Measurements from ENCODE around the gene LMX1B.

LMX1B gene

DNA sequence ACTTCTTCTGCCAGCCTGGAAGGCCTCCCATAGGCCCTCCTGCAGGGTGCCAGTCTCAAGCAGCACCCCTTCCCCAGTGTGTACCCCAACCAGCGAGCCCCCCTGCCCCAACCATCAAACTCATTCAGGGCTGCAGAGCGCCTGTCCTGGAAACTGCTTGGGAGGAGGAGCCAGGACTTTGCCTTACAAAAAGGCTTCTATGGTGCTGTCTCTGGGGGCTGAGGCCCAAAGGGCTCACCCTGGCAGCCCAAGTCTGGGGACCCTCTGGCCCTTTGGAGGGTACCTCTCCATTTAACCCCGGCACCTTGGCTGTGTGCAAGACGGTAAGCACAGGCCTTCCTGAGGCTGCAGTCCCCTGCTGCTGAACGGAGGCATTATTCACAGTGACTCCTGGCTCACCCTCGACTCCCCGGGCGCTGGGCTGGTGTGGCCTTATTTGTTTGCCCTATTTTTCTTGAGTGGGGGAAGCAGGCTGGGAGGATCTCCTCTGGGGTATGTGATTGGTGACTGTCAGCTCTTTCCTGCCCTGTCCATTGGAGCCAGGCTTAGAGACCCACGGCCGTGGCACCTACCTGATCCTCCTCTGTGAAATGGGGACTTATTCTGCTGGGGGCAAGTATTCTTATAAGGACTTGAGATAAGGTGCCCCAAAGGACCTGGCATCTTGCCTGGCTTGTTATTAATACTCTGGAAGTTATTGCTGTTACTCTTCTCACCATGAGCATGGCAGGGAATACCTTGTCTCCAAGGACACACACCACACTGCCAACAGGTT, 5.8 kb downstream of the LMX1B start:
- no peak for DNase-seq

DNA sequence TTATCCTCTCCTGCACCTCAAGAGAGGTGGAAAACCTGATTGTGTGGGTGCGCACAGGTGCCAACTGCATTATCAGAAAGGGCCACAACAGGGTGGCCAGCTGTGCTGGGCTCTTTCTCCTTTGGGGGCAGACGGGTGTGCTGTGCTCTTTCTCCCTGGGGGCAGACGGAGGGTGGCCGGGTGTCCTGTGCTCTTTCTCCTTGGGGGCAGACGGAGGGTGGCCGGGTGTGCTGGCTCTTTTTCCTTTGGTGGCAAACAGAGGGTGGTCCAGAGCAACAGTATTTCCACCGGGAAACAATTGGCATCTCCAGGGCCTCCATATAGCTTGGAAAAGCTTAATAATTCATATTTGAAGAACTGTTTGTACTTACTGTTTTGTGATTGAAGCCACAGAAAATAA, 6.8 kb downstream of the LMX1B start:
- DNase-seq: no peak

DNA sequence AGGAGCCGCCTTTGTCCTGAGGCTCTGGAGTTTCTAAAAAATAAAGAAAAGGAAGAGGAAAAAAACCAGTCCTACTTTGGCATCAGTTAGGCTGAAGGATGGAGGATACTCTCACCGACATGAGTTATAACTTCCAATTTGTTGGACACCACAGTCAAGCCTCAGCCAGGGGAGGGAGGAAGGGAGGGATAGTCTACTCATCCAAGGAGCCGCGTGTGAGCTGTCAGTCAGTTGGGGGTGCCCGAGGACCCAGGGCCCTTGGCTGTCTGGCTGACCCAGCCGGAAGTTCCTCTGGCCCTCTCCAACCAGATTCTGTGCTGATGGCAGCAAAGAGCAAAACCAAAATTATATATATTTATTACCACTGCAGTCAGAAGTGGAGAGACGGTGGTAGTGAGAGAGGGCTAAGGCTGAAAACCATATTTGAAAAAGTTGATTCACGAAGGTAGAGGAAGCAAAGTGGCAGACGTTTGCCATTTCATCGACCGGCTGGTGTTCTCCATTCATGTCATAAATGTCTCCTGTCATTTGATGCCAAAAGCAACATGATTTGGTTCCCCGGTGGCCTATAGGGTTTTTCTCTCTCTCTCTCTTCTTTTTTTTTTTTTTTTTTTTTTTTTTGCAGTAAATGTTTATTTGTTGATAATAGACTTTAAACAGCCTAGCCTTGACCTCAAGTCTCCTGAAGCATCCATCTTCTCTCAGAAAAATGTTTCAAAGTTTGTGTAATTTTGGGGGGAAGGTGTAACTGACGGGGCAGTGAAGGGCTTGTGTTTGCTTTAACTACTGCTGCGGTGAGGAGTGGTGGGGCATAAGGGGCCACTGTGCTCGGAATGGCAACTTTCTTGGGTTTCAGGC, 7.6 kb downstream of the LMX1B start:
- DNase-seq: no peak

- DNase-seq: no peak
These were observed 8.4 kb downstream of the LMX1B start for GRCh38 chr9:126621919-126622735.

- DNase-seq: no peak
These were observed 9.6 kb downstream of the LMX1B start for GRCh38 chr9:126623314-126623666.

- DNase-seq: no peak
These were observed 10.1 kb downstream of the LMX1B start for GRCh38 chr9:126623667-126624478.

DNA sequence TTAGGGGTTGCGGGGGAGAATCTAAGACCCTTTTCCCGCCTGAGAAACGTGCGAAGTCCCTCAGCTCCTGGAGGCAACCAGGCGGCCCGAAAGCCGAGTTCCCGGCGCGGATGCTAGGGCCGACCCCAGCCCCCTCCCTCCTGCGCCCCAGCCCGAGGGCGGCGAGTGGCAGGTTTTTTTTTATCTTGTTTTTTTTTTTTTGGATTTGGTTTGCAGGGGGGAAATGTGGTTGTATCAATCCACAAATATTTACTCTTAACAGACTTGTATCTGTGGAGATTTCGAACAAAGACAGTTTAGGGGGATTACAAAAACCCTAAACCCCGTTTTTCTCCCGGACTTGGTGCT, 10.7 kb downstream of the LMX1B start:
- no peak for DNase-seq

DNA sequence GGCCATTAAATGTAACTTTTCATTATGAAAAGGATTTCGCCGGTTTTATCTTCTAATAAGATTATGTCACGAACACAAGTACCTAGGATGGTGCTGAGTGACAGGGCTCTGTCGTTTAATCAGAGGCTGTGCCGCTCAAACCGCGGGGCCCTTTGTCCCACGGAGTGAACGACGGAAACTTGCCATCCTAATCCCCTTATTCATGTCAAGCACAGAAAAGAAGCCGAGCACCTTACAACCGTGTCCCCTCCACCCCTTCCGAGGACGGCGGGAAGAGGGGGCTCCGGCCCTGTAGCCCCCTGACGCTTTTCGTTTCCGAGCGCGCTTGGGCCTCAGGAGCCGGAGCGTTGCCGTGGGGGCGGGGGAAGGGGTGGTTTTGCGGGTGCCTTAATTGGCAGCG, 11.2 kb downstream of the LMX1B start:
- DNase-seq: no peak

GRCh38 chr9:126625329-126626126, 11.8 kb downstream of the LMX1B start:
- DNase-seq: no peak

GRCh38 chr9:126626127-126626925, 12.6 kb downstream of the LMX1B start:
- no peak for DNase-seq

GRCh38 chr9:126626926-126627233, 13.2 kb downstream of the LMX1B start:
- DNase-seq: no peak

DNA sequence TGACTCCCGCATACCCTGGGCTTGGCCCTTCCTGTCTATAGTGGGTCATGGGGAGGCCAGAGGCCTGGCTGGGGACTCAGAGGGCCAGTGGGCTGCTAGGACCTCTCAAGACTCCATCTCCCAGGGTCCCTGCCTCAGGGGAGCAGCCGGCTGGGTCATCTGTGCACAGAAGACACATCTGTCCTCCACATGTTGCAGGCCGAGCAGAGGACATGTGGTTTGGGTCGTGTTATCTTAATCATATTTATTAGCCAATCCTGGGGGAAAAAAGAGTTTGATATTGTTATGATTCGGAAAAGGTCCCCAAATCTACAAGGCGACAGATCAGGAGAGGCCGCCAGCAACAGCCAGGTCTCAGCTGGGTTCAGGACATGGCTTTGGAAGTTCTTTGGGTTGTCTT, 14.4 kb downstream of the LMX1B start:
- DNase-seq: no peak

GRCh38 chr9:126628969-126629674, 15.4 kb downstream of the LMX1B start:
- no peak for DNase-seq

GRCh38 chr9:126630458-126631237, 16.9 kb downstream of the LMX1B start:
- no peak for DNase-seq

- no peak for DNase-seq
These were observed 17.5 kb downstream of the LMX1B start for GRCh38 chr9:126631254-126631653.

DNA sequence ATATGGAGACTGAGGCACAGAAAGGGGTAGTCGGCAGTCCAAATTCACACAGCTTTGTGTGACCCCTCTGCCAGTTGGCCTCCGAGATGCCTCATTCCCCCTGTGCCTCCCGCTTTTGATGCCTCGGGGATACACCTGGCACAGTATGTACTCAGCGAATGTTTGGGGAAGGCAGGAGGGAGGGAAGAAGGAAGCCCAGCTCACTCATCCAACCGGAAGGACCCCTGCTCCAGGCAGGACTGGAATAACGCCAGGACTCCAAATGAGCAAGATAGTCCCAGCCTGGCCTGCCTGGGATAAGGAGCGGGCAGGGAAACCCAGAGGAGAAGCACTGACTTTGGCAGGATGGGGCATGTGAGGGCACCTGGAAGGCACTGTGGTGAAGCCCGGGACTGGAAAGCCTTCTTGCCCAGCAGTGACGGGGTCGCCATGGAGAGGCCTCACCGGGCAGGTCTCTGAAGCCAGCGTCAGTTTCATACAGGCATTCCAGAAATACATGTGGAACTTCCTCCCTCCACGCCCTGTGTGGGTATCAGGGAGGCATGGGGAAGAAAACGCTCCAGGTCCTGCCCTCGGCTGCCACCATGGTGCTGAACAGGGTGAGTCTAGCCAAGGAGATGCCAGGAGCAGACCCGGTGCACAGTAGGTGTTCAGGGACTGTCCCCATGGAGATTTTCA, 20.3 kb downstream of the LMX1B start:
- DNase-seq: no peak

GRCh38 chr9:126635061-126635460, 21.3 kb downstream of the LMX1B start:
- DNase-seq: no peak

- no peak for DNase-seq
These were observed 22.1 kb downstream of the LMX1B start for GRCh38 chr9:126635661-126636439.

All from T1000 (cell line).